GM21529 (cell line): ENCODE data around the gene SIK3.
"Not testable (repeated sequence)": the region's sequence is repeated elsewhere in the genome, so short reads cannot be mapped to it uniquely, and the experiment has no call there.

ENCODE experiments used
- ATAC-seq: cut with Tn5 transposase; IDR thresholded peaks from one replicate; pipeline ENCODE4 v1.9.1; 2021; ENCODE audit not compliant: unreplicated experiment

The SIK3 gene

GRCh38 chr11:116807601-116808261 is 290.5 kb downstream of the SIK3 start:
- no peak for ATAC-seq

GRCh38 chr11:116804001-116804400 is 294.2 kb downstream of the SIK3 start:
- no peak for ATAC-seq

DNA sequence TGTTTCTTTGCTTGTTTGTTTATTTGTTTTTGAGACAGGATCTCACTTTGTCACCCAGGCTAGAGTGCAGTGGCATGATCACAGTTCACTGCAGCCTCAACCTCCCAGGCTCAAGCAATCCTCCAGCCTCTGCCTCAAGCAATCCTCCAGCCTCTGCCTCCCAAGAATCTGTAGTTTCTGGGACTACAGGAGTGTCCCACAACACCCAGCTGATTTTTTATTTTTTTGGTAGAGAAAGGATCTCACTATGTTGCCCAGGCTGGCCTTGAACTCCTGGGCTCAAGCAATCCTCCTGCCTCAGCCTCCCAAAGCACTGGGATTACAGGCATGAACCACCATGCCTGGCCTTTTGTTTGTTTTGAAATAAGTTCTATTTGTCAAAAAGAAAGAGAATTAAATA is 296.6 kb downstream of the SIK3 start:
- not testable (repeated sequence) for ATAC-seq

- no peak for ATAC-seq
Measured at GRCh38 chr11:116800610-116801009, 297.6 kb downstream of the SIK3 start.

- no peak for ATAC-seq
Measured at GRCh38 chr11:116798368-116798767, 299.9 kb downstream of the SIK3 start.

DNA sequence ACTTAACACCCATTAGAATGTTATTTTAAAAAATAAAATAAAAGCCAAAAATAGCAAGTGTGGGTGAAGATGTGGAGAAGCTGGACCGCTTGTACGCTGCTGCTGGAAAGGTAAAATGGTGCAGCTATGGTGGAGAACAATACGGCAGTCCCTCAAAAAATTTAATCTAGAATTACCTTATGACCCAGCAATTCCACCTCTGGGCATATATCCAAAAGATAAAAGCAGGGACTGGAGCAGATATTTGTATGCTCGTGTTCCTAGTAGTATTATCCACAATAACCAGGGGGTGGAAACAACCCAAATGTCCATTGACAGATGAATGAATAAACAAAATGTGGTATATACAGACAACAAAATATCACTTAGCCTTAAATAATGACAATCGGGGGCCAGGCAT is 300.4 kb downstream of the SIK3 start:
- no peak for ATAC-seq

GRCh38 chr11:116796548-116796947 is 301.7 kb downstream of the SIK3 start:
- no peak for ATAC-seq

GRCh38 chr11:116794851-116795250 is 303.4 kb downstream of the SIK3 start:
- ATAC-seq = no peak

DNA sequence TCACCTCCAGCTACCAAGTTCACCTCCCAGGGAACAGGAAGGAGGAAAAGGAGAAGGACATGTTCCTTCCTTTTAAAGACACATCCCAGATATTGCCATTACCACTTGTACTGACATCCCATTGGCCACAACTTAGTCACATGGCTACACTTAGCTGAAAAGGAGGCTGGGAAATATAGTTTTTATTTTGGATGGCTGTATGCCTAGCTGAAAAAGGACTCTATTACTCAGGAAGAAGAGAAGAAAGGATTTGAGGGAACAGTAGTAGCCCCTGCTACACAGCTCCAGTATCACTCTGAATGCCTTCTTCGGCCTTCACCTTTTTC is 304.5 kb downstream of the SIK3 start:
- ATAC-seq = no peak
